ENCODE data around the gene SMAP1. TPM values are rescaled to one million over a fixed set of nuclear protein-coding genes. Genes with fewer than 3 reads are reported as not detected.
A peak's percentile ranks its signal among the peaks of the same experiment; 100 is the strongest.

SMAP1 gene
- polyA plus RNA-seq, 3 donors, result 12.6 to 22.1 (median 20.3) TPM

GRCh38 chr6:70706491-70707123 is 38.9 kb downstream of the SMAP1 start:
- WGBS (ENCODE audit: insufficient coverage), result no CpG with 5 or more reads among the region's 3 CpGs

GRCh38 chr6:70707893-70708292 is 40.2 kb downstream of the SMAP1 start:
- no peaks in the 10 kb centered on the region for H3K9me3 Mint-ChIP-seq

More at GRCh38 chr6:70706491-70707123, 38.9 kb downstream of the SMAP1 start:
- Histone ChIP-seq H3K79me2 (ENCODE audit: insufficient read depth, low read length) (peaks cover 71% of the 10 kb centered on the region), H3K9ac (ENCODE audit: insufficient read depth, low read length, poor library complexity, severe bottlenecking) (no peak overlapping the region), H3K36me3 (replicated peaks in 1 of 2; ENCODE audit: control insufficient read depth in 1 of 2, insufficient read depth in 2 of 2, low read length in 2 of 2) (no peaks in the 10 kb centered on the region), H3K4me1 (ENCODE audit: control insufficient read depth in 1 of 2, insufficient read depth in 2 of 2, low read length in 2 of 2) (peaks cover 0 to 5% of the 10 kb centered on the region in 2 donors), H3K4me3 (replicated peaks in 1 of 3; ENCODE audit: low read depth in 2 of 3, low read length in 3 of 3) (no peak overlapping the region), H3K27ac (ENCODE audit: low read depth in 1 of 2, low read length in 2 of 2) (no peak overlapping the region), H2AFZ (ENCODE audit: insufficient read depth, low read depth, low read length, poor library complexity, severe bottlenecking) (no peak overlapping the region), H3K4me2 (replicated peaks; ENCODE audit: extremely low read depth, low read length, poor library complexity, severe bottlenecking) (no peak overlapping the region), H3K9me3 (replicated peaks in 1 of 2; ENCODE audit: control insufficient read depth in 1 of 2, insufficient read depth in 1 of 2, low read length in 2 of 2) (no peaks in the 10 kb centered on the region), H3K27me3 (ENCODE audit: control insufficient read depth in 2 of 2, insufficient read depth in 2 of 2, low read length in 2 of 2) (no peaks in the 10 kb centered on the region), H4K20me1 (ENCODE audit: insufficient read depth, low read length) (peaks cover 93% of the 10 kb centered on the region)
- H3K9me3 Mint-ChIP-seq, result no peaks in the 10 kb centered on the region
- H3K27ac Mint-ChIP-seq, result no peak overlapping the region
- H3K4me3 Mint-ChIP-seq, result no peak overlapping the region
- H3K27me3 Mint-ChIP-seq (ENCODE audit: low read depth in 3 of 3), result no peaks in the 10 kb centered on the region
- H3K36me3 Mint-ChIP-seq, result peaks cover 6 to 9% of the 10 kb centered on the region in 2 donors
- peak; percentile 7 to 42 (median 33) for DNase-seq
- peak; percentile 82 for TF ChIP-seq CTCF (IDR thresholded peaks at IDR 0.05)
- H3K4me1 Mint-ChIP-seq, result peaks cover 14% of the 10 kb centered on the region
- intact Hi-C loops (cut with micrococcal nuclease), result loop anchor here (5.0 to 10.0 kb wide), 3 partner anchors 176 to 248 kb away; partner anchors contain the start of gene B3GAT2 (in 1 of the 2)

More at GRCh38 chr6:70707893-70708292, 40.2 kb downstream of the SMAP1 start:
- Mint-ChIP-seq H3K4me3 (no peak overlapping the region), H3K36me3 (peaks cover 0 to 6% of the 10 kb centered on the region in 2 donors), H3K27ac (no peak overlapping the region), H3K27me3 (ENCODE audit: low read depth in 3 of 3) (no peaks in the 10 kb centered on the region), H3K4me1 (peaks cover 14% of the 10 kb centered on the region)
- peaks cover 0 to 5% of the 10 kb centered on the region in 2 donors for H3K4me1 ChIP-seq (ENCODE audit: control insufficient read depth in 1 of 2, insufficient read depth in 2 of 2, low read length in 2 of 2)
- H3K27me3 ChIP-seq (ENCODE audit: control insufficient read depth in 2 of 2, insufficient read depth in 2 of 2, low read length in 2 of 2), result no peaks in the 10 kb centered on the region
- no peak for DNase-seq
- H3K27ac ChIP-seq (ENCODE audit: low read depth in 1 of 2, low read length in 2 of 2), result no peak overlapping the region
- H3K4me3 ChIP-seq (replicated peaks in 1 of 3; ENCODE audit: low read depth in 2 of 3, low read length in 3 of 3), result no peak overlapping the region
- peaks cover 71% of the 10 kb centered on the region for H3K79me2 ChIP-seq (ENCODE audit: insufficient read depth, low read length)
- no peaks in the 10 kb centered on the region for H3K9me3 ChIP-seq (replicated peaks in 1 of 2; ENCODE audit: control insufficient read depth in 1 of 2, insufficient read depth in 1 of 2, low read length in 2 of 2)
- intact Hi-C loops (cut with micrococcal nuclease), result loop anchor here (5.0 to 10.0 kb wide), 3 partner anchors 174 to 247 kb away; partner anchors contain the start of gene B3GAT2 (in 1 of the 2)
- WGBS (ENCODE audit: insufficient coverage), result 78% methylated on average over 1 of the region's 2 CpGs
- peaks cover 92% of the 10 kb centered on the region for H4K20me1 ChIP-seq (ENCODE audit: insufficient read depth, low read length)
- TF ChIP-seq CTCF (IDR thresholded peaks at IDR 0.05), result no peak
- H3K9ac ChIP-seq (ENCODE audit: insufficient read depth, low read length, poor library complexity, severe bottlenecking), result no peak overlapping the region
- H3K4me2 ChIP-seq (replicated peaks; ENCODE audit: extremely low read depth, low read length, poor library complexity, severe bottlenecking), result no peak overlapping the region
- no peak overlapping the region for H2AFZ ChIP-seq (ENCODE audit: insufficient read depth, low read depth, low read length, poor library complexity, severe bottlenecking)
- H3K36me3 ChIP-seq (replicated peaks in 1 of 2; ENCODE audit: control insufficient read depth in 1 of 2, insufficient read depth in 2 of 2, low read length in 2 of 2), result no peaks in the 10 kb centered on the region
